NCI-H510A treated with DMSO at 0.1 percent for 48 hours (cell line): ENCODE measurements around the gene MAP1LC3B2.

Source experiments
- DNase-seq: peaks from one replicate; lab custom pipeline; 2025; lab: John Stamatoyannopoulos, UW

MAP1LC3B2 gene

GRCh38 chr12:116594325-116595038 is 35.3 kb downstream of the MAP1LC3B2 start:
- DNase-seq, result no peak

DNA sequence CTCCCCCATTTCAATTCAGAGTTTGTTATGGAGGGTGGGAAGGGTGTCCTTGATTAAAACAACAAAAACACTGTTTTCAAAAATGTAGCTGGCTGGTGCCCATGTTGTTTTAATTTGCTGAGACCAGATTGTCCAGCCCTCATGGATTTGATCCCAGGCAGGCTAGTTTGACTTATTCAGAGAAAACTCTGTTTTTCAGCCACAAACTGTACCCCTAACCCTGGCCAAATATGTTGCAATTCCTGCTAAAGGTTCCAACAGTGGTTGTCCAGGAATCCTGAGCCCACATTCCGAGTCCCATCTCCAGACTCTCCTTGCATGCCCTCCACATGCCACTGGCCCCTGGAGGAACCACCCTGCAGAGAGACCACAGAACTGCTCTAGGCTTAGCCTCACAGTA is 36.0 kb downstream of the MAP1LC3B2 start:
- no peak for DNase-seq

- DNase-seq, result no peak
These were observed 36.5 kb downstream of the MAP1LC3B2 start for GRCh38 chr12:116595672-116596071.

GRCh38 chr12:116597886-116598285 is 38.7 kb downstream of the MAP1LC3B2 start:
- no peak for DNase-seq

- DNase-seq, result peak; percentile 34
These were observed 39.4 kb downstream of the MAP1LC3B2 start for GRCh38 chr12:116598311-116599284.

GRCh38 chr12:116599285-116600136 is 40.3 kb downstream of the MAP1LC3B2 start:
- no peak for DNase-seq

DNA sequence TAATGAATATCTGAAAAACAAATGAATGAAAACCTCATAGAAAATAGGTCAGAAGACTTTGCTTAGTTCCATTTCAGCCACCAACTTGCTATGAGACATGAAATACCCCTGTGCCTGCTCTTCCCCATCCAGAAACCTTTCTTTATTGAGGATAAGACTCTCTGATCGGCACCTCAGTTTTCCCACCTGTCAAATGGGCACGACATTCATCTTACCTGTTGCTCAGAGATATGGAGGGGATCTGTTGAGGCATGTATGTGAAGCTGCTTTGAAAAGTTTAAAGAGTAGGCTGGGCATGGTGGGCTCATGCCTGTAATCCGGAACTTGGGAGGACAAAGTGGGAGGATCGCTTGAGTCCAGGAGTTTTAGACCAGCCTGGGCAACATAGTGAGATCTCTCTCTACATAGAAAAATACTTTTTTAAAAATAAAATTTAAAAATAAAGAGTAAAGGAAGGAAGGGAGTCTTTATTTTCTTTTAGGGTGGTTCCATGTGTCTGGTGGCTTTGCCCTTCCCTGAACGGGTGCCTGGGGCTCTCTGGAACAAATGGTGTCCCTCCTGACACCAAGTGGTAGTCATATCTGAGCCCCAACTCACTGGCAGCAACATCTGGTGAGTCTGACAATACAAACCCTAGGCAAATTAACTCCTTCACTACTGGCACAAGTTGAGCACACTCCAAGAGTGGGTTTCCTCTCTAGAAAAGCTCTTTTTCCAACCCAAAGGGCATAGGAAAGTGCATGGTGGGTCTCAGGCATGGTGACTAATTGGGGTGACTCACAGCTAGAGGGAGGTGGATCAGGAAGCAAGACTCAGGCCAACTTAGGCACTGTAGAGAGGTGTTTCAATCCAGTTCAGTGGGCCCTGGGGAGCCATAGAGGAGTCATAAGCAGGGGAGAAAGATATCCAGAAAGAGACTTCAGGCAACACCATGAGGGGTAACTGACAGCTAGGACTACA is 42.1 kb downstream of the MAP1LC3B2 start:
- DNase-seq, result no peak

DNA sequence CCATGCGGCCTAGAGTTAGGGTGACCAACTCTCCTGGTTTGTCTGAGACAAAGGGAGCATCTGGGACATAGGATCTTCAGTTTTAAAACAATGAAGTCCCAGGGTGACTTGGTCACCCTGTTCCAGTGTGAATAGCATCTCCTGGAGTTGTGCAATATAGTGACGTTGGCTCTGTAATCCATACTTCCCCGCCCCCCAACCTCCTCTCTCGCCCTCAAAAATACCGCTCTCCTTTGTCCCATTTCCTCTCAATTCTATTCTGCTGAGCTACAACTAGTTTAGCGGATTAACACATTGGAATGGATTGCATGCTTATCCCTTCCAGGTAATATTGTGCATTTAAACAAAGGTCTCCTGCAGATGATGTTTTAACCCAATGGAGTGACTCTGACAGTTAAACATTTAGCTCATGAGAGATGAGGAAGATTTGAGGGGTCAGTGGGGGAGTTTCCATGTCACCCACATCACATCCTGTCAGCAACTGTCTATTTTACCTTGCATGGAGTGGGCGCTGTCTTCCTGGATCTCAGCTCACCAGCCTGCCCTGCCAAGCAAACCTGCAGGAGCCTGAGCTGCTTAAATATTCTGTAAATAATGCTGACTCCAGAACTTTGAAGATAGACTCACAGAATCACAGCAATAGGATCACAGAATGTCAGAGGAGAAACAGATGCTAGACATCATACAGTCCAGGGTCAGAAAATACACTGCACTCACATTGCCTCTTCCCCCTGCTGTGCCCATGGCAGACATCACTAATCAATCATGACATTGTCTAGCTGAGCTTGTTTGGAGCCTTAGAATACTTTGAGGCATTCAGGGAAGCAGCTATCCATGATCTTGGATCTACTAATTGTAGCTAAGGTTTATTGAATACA is 43.0 kb downstream of the MAP1LC3B2 start:
- DNase-seq, result no peak

DNA sequence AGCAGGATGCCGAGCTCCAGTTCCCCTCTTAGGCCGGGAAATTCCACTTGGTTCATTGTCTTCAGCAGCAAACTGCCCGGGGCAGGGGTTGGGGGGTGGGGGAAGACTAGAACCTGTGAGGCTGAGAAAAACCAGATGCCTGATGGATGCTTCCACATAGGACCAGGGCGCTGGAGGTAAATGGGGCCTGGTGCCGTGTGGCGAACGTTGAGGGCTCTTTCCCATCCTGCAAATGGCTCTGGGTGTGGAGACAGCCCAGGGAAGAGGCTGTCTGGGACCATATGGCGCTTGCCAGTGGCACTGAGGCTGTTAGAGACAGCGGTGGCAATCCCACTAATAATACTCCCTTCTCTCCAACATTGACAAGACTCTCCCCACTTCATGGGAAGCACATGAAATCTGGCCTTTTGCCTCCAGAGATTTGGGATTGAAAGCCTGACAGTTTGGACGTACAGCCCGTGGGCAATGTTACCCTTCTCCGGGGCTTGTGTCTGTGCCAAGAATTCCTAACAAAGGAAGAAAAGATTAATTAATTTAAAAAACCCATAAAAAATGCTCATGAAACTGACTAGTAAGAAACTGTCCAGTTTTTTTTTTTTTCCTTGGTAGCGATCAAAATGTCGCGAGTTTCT is 44.5 kb downstream of the MAP1LC3B2 start:
- no peak for DNase-seq

DNA sequence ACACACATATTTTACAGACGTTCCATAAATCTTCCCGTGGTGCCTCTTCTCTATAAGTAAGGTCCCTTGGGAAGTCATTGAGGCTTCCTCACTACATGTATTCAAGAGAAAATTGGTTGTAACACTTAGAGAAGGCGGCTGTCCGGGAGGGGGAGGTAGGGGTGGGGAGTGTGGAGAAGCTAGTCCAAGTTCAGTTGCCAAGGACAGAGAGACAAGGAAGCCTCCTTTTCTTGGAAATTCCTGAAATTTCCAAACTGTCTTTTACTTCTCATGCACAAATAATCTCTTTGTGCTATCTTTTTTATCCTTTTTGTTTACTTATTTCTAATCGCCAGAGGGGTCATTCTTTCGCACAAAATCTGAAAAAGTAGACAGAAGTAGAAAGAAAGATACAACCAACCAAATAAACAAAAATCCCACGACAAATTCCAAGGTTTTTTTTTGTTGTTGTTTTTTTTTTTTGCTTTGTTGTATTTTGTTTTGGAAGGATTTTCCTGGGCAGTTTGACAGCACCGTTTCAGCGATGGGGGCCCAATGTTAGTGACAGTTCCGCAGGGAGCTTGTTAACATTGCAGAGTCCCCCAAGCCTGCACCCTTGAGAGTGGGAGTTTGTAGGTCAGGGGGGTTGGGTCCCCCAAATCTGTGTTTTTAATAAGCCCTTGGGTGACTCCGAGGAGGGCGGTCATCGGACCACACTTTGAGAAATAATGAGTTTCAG is 45.2 kb downstream of the MAP1LC3B2 start:
- DNase-seq, result no peak

GRCh38 chr12:116604951-116605641 is 45.9 kb downstream of the MAP1LC3B2 start:
- DNase-seq, result peak; percentile 54

- peak; percentile 94 for DNase-seq
These were observed 47.2 kb downstream of the MAP1LC3B2 start for GRCh38 chr12:116606397-116606796.

DNA sequence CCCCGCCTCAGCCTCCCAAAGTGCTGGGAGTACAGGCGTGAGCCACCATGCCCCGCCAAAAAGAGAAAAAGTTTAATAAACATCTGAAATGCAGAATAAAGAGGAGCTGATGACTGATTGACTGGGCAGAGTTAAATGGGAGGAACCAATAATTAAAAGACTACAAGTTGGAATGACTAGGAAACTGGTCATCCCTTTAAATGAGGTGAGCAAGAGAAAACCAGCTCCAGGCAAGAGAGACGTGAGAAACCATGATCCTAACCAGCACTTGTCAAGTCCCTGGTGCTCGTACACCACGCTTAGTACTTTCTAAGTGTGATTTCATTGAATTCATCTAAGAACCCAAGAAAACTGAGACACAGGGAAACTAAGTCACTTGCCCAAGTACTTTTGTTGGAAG is 47.9 kb downstream of the MAP1LC3B2 start:
- DNase-seq, result no peak

- no peak for DNase-seq
These were observed 50.3 kb downstream of the MAP1LC3B2 start for GRCh38 chr12:116609319-116610114.

DNA sequence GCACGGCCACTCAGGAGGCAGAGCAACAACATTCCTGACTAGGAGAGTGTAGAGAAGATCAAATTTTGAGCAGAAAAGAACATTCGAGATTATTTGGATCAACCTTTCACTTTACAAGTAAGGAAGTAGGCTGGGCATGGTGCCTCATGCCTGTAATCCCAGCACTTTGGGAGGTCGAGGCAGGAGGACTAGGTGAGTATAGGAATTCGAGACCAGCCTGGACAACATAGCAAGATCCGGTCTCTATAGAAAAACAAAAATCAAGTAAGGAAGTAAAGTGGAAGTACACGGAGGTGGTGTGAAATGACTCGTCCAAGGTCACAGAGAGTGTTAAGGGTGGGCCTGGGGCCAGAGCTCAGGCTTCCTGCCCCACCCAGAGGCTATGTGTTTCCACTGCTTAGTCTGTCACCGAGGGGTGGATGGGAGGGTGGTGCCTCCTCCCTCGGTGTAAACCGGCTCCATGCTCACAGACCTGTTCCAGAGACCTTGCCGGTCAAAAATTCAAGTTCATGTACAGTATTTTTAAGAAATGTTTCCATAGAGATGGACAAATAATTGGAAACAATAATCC is 51.9 kb downstream of the MAP1LC3B2 start:
- DNase-seq, result no peak

GRCh38 chr12:116612436-116612835 is 53.3 kb downstream of the MAP1LC3B2 start:
- no peak for DNase-seq

DNA sequence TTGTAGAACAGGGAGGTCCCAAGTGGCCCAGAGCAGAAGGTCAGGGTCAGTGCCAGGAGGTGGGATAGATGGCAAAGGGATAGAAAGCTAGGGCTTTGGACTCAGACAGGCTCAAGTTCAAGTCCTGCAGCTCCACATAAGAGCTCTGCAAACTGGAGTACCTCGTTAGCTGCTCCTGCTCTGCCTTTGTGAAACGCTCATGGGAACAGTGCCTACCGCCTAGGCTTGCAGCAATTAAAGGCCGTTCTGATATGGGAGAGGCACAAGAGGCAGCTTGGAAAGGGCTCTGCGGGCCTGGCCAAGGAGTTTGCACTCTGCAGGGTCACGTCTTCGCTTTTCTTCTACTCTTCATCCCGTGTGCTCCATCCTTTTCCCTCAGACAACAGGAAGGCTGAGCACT is 54.1 kb downstream of the MAP1LC3B2 start:
- peak; percentile 58 for DNase-seq
